DND-41 (cell line): Measurements from ENCODE around the gene CCDC93.

Experiments
- ATAC-seq: fragments of 200-7000 bp; cut with Tn5 transposase; 3 replicates; pipeline ENCODE4 v1.9.1; 2021; ENCODE audit warnings: low read depth; ENCODE audit not compliant: insufficient read depth
- DNase-seq: peaks from one replicate; pipeline ENCODE4 v3.0.0-alpha.2; 2020
- H2AFZ ChIP-seq: 2 replicates; pipeline ENCODE4 v1.6.0; 2012; ENCODE audit warnings: low read depth, low read length
- H3K27ac ChIP-seq: 2 replicates; pipeline ENCODE4 v1.5.1; 2012; ENCODE audit warnings: low read length, inconsistent platforms
- H3K27me3 ChIP-seq: fragments of 200-600 bp; sonication (generic); 2 replicates; pipeline ENCODE4 v1.6.0; 2012; ENCODE audit warnings: low read length, mild to moderate bottlenecking, inconsistent platforms; ENCODE audit not compliant: insufficient read depth, poor library complexity
- H3K36me3 ChIP-seq: 2 replicates; pipeline ENCODE4 v1.5.1; 2012; ENCODE audit warnings: low read length, inconsistent platforms; ENCODE audit not compliant: insufficient read depth
- H3K4me1 ChIP-seq: 2 replicates; pipeline ENCODE4 v1.5.1; 2012; ENCODE audit warnings: mild to moderate bottlenecking, low read length; ENCODE audit not compliant: insufficient read depth
- H3K4me2 ChIP-seq: 2 replicates; pipeline ENCODE4 v1.6.0; 2012; ENCODE audit warnings: mild to moderate bottlenecking, moderate library complexity, low read length, inconsistent platforms; ENCODE audit not compliant: insufficient read depth
- H3K4me3 ChIP-seq, 2 experiments: fragments of 200-600 bp in 1 of 2; shearing (Covaris generic) in 1 of 2; 2 replicates each; pipeline ENCODE4 v1.5.1; 2012 to 2016; ENCODE audit warnings: inconsistent platforms in 2 of 2, low read length in 2 of 2, mild to moderate bottlenecking in 2 of 2, low read depth in 1 of 2, moderate library complexity in 1 of 2
- H3K79me2 ChIP-seq: 2 replicates; pipeline ENCODE4 v1.6.0; 2012; ENCODE audit warnings: low read length, inconsistent platforms; ENCODE audit not compliant: insufficient read depth
- H3K9ac ChIP-seq: 2 replicates; pipeline ENCODE4 v1.6.0; 2012; ENCODE audit warnings: low read depth, mild to moderate bottlenecking, inconsistent platforms, low read length, moderate library complexity
- H3K9me3 ChIP-seq: 2 replicates; pipeline ENCODE4 v1.5.1; 2012; ENCODE audit warnings: low read length, moderate library complexity, mild to moderate bottlenecking, inconsistent platforms; ENCODE audit not compliant: insufficient read depth, severe bottlenecking
- H4K20me1 ChIP-seq: 2 replicates; pipeline ENCODE4 v1.6.0; 2012; ENCODE audit warnings: low read length; ENCODE audit not compliant: insufficient read depth
- CTCF ChIP-seq: IDR thresholded peaks from 2 replicates; pipeline ENCODE4 v1.5.1; 2012; ENCODE audit warnings: borderline replicate concordance, low read length, moderate library complexity, mild to moderate bottlenecking; ENCODE audit not compliant: poor library complexity, severe bottlenecking; ENCODE audit errors: extremely low read depth
- EZH2 ChIP-seq: IDR thresholded peaks from 3 replicates; pipeline ENCODE4 v1.6.1; 2012; ENCODE audit warnings: borderline replicate concordance, low read depth, mild to moderate bottlenecking, moderate library complexity, low read length, inconsistent platforms; ENCODE audit not compliant: severe bottlenecking

The CCDC93 gene

GRCh38 chr2:118061135-118061955 lies 47.5 kb upstream of the CCDC93 start:
- Histone ChIP-seq H3K36me3 (no peaks in the 10 kb centered on the region), H3K27me3 (peaks cover 7% of the 10 kb centered on the region), H3K9ac (no peak overlapping the region), H3K4me1 (no peaks in the 10 kb centered on the region), H3K4me2 (no peak overlapping the region), H4K20me1 (no peaks in the 10 kb centered on the region), H3K9me3 (no peaks in the 10 kb centered on the region), H3K27ac (no peak overlapping the region), H3K79me2 (no peaks in the 10 kb centered on the region), H2AFZ (no peak overlapping the region), H3K4me3 (no peak overlapping the region)
- TF ChIP-seq EZH2: no peak
- TF ChIP-seq CTCF: no peak
- ATAC-seq: no peak
- no peak for DNase-seq

GRCh38 chr2:118059919-118060478 lies 46.1 kb upstream of the CCDC93 start:
- Histone ChIP-seq H2AFZ (no peak overlapping the region), H3K27ac (no peak overlapping the region), H3K4me2 (no peak overlapping the region), H3K9ac (no peak overlapping the region), H3K27me3 (peaks cover 10% of the 10 kb centered on the region), H3K4me3 (no peak overlapping the region), H3K4me1 (no peaks in the 10 kb centered on the region), H3K9me3 (no peaks in the 10 kb centered on the region), H4K20me1 (no peaks in the 10 kb centered on the region), H3K79me2 (no peaks in the 10 kb centered on the region), H3K36me3 (no peaks in the 10 kb centered on the region)
- ATAC-seq (peak; percentile 31; the same call in 1 of the 3 replicates), DNase-seq (peak; percentile 5)
- no peak for TF ChIP-seq EZH2
- no peak for TF ChIP-seq CTCF

GRCh38 chr2:118058951-118059350 lies 45.1 kb upstream of the CCDC93 start:
- Histone ChIP-seq H3K9me3 (no peaks in the 10 kb centered on the region), H3K79me2 (no peaks in the 10 kb centered on the region), H4K20me1 (no peaks in the 10 kb centered on the region), H3K4me2 (no peak overlapping the region), H3K4me1 (no peaks in the 10 kb centered on the region), H3K9ac (no peak overlapping the region), H3K27me3 (peaks cover 10% of the 10 kb centered on the region), H3K27ac (no peak overlapping the region), H3K4me3 (no peak overlapping the region), H3K36me3 (no peaks in the 10 kb centered on the region), H2AFZ (no peak overlapping the region)
- DNase-seq (no peak), ATAC-seq (no peak)
- TF ChIP-seq CTCF (no peak), EZH2 (no peak)
